ENCODE results near the gene PSMA2.

GRCh38 chr7:42929449-42929848 lies 2.5 kb downstream of the PSMA2 start:
- TF ChIP-seq, protein P1, sequence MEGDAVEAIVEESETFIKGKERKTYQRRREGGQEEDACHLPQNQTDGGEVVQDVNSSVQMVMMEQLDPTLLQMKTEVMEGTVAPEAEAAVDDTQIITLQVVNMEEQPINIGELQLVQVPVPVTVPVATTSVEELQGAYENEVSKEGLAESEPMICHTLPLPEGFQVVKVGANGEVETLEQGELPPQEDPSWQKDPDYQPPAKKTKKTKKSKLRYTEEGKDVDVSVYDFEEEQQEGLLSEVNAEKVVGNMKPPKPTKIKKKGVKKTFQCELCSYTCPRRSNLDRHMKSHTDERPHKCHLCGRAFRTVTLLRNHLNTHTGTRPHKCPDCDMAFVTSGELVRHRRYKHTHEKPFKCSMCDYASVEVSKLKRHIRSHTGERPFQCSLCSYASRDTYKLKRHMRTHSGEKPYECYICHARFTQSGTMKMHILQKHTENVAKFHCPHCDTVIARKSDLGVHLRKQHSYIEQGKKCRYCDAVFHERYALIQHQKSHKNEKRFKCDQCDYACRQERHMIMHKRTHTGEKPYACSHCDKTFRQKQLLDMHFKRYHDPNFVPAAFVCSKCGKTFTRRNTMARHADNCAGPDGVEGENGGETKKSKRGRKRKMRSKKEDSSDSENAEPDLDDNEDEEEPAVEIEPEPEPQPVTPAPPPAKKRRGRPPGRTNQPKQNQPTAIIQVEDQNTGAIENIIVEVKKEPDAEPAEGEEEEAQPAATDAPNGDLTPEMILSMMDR (IDR thresholded peaks at IDR 0.05; ENCODE audit: borderline replicate concordance, extremely low read depth, low read length, poor library complexity, severe bottlenecking) = no peak
- no peak for TF ChIP-seq EZH2 (IDR thresholded peaks at IDR 0.05; ENCODE audit: borderline replicate concordance, low read depth, low read length, severe bottlenecking)
